Measurements from ENCODE around the gene XAGE2. TPM values are rescaled to one million over a fixed set of nuclear protein-coding genes. Genes with fewer than 3 reads are reported as not detected.
"Not testable (repeated sequence)": the region's sequence is repeated elsewhere in the genome, so short reads cannot be mapped to it uniquely, and the experiment has no call there.

The XAGE2 gene, protein sequence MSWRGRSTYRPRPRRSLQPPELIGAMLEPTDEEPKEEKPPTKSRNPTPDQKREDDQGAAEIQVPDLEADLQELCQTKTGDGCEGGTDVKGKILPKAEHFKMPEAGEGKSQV
- polyA plus RNA-seq (2012; ENCODE audit: insufficient read depth, insufficient read length) = not detected

DNA sequence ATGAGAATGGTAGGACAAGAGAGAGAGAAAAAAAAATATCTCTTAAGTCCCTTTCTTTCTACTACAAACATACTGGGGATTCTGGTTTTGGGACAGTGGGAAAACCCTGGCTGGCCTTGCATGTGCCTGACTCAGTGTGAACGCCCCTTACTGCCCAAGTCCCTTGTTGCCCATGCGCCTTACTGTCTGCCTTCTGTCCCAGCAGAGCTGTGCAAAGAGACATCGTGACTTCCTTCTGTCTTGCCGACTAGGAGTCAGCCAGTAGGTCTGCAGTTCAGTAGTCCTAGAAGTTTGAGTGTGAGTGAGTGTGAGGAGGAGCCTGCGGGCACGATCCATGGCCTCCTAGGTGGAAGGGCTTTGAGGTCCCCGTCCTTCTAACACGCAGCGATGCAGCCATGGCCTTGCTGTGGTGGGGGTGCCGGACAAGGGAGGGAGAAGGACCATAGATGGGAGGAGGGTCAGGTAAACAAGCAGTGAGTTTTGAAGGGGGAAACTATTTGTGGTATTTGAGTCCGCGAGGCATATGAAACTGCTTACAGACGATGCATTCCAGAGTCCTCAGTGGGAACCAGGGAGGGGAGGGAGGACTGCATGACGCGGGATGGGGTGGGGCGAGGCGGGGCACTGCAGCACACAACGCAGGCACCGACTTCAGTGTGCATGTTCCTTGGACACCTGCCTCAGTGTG lies at the start of gene XAGE2:
Gene XAGE2 (plus strand): TSS at position 654 of the 688 bp plus-strand sequence. CDS start 994 bp downstream, outside the sequence.
- no peak within 1 kb of the TSS for H3K4me3 ChIP-seq (ENCODE audit: low read length)
- DNase-seq (ENCODE audit: low read depth, low spot score) = no peak

DNA sequence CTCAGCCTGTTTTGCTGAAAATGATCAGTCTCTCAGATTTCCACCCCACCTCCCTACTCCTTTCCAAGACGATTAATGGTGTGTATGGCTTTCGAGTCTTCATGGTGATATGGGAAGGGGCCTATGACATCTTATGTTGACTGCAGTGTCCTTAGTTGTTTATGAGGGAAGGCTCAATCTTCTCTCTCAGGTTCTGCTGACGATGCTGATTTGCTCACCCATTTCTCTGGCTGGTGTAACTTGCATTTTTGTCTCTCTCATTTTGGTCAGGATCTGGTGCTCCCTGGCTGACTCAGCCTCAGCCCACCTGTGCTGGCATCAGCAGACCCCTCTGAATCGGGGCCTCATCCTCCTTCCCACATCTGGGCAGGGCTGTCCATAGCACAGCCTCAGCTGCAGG lies 31.4 kb upstream of the XAGE2 start:
- no peak for DNase-seq (ENCODE audit: low read depth, low spot score)
- H3K4me3 ChIP-seq (ENCODE audit: low read length) = no peak overlapping the region

DNA sequence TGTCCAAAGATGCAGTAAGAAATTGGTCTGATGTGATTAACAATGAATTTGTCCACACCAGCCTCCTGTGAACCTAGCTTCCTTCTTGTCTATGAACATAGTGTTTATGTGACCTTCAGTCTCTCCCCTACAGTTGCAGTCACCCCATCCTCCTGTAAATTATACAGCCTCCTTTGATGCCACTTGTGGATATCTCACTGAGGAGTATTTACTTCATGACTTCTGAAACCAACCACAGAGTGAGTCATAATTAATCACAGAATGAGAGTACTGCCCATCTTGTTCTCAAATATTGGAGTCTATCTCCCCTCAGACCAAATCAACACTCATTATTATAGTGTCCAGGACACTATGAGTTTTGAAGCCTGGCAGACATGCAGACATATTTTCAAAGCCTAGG lies 27.3 kb upstream of the XAGE2 start:
- DNase-seq (ENCODE audit: low read depth, low spot score) = no peak
- H3K4me3 ChIP-seq (ENCODE audit: low read length) = no peak overlapping the region

DNA sequence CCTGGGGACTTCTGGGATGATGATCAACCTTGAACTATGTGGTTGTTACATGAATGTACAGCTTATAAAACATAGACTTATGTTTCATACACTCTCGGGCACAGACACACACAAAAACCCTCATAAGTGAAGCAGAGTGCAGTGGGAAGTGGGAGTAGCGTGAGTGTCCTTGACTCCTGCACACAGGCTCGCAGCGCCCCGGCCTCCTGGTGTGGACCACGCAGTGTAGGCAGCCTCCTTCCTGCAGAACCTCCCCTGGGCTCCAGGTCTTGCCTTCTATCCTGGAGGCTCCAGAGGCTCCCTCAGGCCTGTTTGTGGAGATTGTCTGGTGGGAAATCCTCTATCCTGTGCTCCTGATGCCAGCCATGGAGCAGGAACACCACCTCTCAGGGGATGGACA lies 25.7 kb upstream of the XAGE2 start:
- DNase-seq (ENCODE audit: low read depth, low spot score); H3K4me3 ChIP-seq (ENCODE audit: low read length): not testable (repeated sequence)

DNA sequence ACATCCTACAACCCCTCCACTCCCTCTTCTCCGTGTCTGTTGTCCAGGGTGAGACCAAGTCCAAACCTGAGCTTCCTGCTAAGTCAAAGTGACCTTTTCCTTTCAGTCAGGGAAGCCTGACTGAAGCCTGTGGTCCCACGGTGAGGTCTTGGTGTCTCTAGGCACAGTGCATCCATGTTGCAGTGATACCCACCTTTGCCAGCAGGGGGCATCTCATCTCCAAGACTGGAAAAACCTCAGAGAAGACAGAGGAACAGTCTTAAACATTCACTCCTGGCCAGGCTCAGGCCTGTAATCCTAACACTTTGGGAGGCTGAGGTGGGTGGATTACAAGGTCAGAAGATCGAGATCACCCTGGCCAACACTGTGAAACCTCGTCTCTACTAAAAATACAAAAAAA lies 23.4 kb upstream of the XAGE2 start:
- H3K4me3 ChIP-seq (ENCODE audit: low read length) = not testable (repeated sequence)
- DNase-seq (ENCODE audit: low read depth, low spot score) = peak; percentile 32

DNA sequence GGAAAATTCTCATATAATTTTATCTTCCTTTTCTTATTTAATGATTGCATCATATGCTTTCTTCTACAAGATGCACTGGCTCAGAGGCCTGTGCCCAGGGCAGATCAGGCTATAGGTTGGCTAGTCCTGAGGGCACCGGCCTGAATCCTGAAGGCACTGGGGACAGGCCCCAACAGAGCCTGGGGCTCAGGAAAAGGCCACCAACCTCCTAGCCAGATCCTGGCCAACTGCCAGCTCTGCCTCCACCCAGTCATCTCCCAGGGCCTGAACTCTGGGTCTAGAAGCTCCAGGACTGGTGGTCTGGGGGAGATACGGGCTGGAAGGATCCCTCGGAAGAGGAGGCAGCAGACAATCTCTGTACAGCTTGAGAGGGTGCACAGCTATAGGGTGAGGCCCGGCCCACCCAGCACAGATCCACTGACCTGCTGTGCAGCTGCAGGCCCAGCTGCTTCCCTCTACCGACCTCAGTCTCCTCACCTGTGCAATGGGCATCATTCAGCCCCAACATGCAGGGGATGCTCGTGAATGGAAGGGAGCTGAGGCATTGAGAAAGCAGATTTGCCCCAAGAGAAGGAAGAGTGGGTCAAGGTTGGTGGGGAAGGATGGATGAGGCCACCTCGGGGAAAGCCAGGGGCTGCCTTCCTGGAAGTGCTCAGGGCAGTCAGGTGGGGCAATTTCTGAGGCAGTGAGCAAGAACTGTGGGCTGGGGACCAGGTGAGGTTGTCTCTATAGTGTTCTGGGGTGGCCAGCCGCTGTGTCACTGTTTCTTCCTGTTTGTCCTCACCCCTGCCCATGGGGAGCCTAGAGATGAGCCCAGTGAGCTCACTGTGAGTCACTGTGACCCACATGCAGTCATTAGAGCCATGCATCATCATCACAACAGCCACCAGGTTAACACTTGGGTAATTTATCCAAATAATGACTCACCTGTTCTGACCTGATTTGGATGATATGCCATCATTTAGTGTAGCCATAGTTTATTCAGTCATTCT lies 22.4 kb upstream of the XAGE2 start:
- no peak overlapping the region for H3K4me3 ChIP-seq (ENCODE audit: low read length)
- DNase-seq (ENCODE audit: low read depth, low spot score) = no peak

DNA sequence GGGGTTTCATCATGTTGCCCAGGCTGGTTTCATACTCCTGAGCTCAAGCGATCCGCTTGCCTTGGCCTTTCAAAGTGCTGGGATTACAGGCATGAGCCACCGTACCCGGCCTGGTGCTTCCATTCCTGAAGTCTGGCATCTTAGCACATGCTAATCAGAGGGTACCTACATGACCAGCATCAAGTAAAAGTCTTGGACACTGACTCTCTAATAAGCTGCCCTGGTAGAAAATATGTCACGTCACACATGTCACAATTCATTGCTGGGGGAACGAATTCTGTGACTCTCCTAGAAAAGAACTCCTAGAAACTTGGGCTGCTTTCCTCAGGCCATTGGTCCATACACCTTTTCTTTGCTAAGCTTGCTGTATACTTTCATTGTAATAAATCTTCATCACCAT lies 19.1 kb upstream of the XAGE2 start:
- DNase-seq (ENCODE audit: low read depth, low spot score) = no peak
- H3K4me3 ChIP-seq (ENCODE audit: low read length) = no peak overlapping the region

DNA sequence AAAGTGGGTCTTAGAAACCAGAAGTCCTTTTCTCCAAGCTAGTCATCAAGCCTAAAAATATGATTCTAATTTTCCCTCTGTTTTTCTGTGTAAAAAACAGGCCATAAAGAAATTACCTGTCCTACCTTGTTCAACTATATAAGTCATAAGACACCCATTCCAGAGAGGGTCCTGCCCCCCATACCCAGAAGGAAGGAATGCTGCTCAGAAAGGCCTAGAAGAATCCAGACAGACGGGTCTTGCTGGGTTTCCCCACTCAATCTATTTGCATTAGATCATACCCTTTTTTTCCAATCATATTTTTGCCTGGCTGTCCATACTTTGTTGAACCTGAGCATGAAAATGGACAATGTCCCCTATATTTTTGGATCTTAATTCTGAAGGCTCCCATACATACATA lies 16.3 kb upstream of the XAGE2 start:
- H3K4me3 ChIP-seq (ENCODE audit: low read length) = no peak overlapping the region
- DNase-seq (ENCODE audit: low read depth, low spot score) = no peak

DNA sequence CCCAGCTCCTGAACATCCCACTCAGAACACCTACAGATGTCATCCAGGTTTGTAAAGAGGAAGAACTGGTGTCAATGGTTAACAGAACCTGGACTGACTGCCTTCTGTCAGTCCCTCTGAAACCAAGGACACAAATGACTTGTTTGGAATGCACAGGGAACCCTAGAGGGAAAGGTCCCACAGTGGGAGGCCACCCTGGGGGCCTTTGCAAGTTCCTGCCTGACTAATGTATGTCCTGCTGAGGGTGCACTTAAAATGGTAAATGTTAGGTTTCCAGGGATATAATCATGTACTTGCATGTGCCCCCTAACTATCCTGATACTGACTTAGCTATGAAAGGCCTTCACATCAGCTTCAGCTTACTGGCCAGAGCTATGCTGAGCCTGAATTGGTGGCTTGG lies 15.0 kb upstream of the XAGE2 start:
- no peak for DNase-seq (ENCODE audit: low read depth, low spot score)
- H3K4me3 ChIP-seq (ENCODE audit: low read length) = no peak overlapping the region

DNA sequence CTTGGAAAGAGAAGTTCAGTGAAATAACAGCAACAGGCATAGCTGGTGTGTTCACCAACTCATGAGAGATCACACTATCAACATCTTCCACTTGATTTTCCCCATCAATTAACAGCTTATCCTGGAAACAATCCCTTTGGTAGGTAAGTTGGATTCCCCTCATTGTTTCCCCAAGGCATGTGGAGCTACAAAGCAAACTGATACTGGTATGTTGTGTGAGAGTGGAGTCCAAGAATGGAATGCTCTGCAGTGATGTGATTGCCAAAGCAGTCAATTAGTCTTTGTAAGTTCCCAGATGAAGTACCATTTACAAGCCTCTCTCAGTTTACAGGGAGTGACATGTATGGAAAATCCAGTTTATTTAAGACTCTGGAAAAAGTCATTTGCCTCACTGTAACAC lies 13.7 kb upstream of the XAGE2 start:
- DNase-seq (ENCODE audit: low read depth, low spot score) = no peak
- H3K4me3 ChIP-seq (ENCODE audit: low read length) = no peak overlapping the region

DNA sequence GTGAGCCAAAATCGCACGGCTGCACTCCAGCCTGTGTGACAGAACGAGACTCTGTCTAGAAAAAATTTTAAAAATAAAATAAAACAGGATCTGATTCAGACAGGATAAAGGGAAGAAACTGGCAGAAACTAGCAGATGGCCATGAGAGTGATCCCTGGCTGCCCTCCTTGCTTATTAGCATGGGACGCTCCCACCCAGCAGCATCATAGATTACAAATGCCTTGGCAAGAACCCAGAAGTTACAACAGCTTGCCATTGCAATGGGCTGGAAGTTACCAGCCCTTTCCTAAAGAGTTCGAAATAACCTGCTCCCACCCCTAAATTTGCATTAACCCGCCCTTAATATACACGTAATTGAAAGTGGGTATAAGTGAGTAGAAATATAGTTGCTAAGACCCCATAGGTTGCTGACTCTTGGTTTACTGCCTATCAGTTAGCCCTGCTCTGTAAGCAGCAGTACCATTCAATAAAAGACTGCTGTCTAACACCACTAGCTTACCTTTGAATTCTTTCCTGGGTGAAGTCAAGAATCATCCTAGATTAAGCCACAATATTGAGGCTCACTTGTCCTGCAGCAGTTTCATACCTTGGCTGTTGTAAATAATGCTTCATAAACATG lies 9.1 kb upstream of the XAGE2 start:
- no peak for DNase-seq (ENCODE audit: low read depth, low spot score)
- H3K4me3 ChIP-seq (ENCODE audit: low read length) = no peak overlapping the region

DNA sequence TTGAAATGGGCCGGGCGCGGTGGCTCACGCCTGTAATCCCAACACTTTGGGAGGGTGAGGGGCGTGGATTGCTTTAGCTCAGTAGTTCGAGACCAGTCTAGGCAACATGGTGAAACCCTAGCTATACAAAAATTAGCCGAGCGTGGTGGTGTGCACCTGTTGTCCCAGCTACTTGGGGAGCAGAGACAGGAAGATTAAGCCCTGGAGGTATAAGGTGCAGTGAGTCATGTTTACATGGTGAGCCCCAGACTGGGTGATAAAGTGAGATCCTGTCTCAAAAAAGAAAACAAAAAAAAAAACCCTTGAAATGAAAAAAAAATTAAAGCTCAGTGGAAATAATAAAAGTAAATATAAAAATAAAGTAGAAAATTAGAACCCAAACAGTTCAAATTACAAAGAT lies 6.9 kb upstream of the XAGE2 start:
- no peak for DNase-seq (ENCODE audit: low read depth, low spot score)
- no peak overlapping the region for H3K4me3 ChIP-seq (ENCODE audit: low read length)

DNA sequence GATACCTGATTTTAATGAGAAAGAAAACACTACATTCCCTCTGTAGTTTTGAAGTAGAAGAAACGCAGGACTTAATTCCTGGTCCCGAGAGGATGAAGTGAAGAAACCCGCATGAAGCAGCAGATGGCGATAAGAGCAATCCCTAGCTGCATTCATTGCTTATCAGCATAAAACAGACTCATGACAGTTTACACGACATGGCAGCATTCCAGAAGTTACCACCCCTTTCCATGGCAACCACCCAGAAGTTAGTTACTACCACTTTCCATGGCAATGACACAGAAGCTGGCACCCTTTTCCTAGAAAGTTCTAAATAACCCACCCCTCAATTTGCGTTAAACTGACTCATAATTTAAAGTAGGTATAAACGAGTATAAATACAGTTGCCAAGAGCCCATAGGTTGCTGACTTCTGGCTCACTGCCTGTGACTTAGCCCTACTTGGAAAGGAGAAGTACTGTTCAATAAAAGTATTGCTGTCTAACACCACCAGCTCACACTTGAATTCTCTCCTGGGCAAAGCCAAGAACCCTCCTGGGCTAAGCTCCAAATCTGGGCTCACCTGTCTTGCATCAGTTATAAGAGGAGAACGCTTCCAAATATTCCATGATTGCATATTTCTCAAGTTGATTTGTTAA lies 5.5 kb upstream of the XAGE2 start:
- peak; percentile 24 for DNase-seq (ENCODE audit: low read depth, low spot score)
- H3K4me3 ChIP-seq (ENCODE audit: low read length) = no peak overlapping the region

DNA sequence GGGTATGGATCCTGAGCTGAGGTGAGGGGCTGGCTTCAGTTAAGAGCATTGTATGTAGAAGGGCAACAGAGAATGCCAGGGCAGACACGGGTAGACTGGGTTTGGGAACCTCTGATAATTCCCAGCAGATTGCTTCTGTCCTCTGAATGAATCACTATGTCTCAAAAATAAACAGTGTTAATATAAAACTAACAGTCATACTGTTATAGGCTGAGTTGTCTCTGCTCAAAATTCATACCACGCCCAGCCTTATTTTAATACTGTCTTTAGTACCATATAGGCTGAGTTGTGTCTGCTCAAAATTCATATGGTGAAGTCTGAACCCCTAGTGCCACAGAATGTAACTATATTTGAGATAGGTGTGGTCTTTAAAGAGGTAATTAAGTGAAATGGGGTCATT lies 10.0 kb downstream of the XAGE2 start:
- H3K4me3 ChIP-seq (ENCODE audit: low read length) = no peak overlapping the region
- DNase-seq (ENCODE audit: low read depth, low spot score) = no peak

DNA sequence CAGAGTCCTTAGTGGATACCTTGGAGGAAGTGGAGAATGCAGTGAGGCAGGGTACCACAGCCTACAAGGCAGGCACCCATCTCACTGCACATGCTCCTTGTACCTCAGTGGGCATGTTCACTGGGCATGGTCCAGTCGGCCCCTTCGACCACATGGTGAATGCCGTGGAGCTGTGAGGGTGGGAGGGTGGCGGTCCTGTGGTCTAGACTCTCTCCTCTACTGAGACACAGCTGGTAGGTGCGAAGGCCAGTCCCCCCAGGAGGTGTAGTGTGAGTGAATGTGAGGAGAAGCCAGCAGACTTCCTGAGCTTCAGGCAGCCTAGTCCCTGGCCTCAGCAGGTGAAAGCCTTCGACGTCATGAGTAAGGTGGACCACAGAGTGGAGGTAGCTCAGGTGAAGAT lies 12.2 kb downstream of the XAGE2 start:
- no peak for DNase-seq (ENCODE audit: low read depth, low spot score)
- H3K4me3 ChIP-seq (ENCODE audit: low read length) = no peak overlapping the region

DNA sequence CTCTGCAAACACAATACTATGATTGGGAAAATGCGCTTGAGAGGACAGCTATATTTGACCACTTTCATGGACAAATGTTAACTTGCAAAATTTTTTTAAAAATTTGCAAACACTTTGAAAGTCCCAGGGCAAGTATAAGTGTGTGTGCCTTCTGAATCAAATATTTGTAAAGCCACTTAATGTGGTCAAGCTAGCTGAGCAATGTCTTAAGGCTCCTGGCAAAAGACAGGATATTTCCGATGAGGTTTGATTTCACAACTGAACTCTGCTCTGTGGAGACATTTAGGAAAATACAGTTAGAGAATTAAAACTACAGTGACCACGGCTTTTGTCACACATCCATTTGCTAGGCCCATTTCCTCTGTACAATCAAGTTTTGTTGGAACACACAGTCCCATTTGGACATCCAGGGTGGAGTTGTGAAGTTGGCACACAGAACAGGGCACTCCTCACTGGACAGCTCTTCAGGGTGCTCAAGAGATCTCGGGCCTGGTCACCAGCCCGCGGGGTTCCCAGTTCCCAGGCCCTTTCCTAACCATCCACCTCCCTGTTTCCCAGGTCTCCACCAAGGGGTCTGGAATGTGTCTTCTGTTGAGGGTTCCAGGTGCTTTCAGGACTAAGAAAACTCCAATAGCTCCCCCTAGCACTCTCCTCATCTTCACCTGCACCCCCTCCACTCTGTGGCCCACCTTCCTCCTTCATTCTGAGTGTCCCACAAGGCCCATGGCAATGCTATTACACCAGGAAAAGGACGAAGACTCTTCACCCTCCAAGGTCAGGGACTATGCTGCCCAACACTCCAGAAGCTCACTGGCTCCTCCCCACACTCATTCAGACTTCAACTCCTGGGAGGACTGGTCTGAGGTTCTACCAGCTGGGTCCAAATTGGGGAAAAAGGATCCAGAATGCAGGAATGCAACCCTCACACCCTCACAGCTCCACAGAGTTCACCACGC lies 41.9 kb downstream of the XAGE2 start:
- DNase-seq (ENCODE audit: low read depth, low spot score) = no peak
- no peak overlapping the region for H3K4me3 ChIP-seq (ENCODE audit: low read length)

DNA sequence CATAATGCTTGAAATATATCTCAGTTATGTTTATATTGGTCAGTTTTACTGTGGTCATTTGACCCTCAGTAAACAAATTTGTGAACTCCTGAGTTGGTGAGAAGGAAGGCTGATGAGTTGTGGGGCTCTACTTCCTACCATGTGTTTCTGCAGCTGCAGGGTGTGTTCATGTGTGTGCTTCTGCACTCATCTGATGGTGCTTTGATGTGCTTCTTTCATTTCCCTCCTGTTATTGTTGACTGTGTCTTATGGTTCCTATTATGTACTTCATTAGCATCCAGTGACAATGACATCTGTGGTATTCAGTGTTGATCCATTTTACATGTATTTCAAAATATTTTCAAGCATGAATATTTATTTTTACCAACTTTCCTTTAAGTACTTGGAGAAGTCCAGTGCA lies 46.5 kb downstream of the XAGE2 start:
- H3K4me3 ChIP-seq (ENCODE audit: low read length) = no peak overlapping the region
- no peak for DNase-seq (ENCODE audit: low read depth, low spot score)

DNA sequence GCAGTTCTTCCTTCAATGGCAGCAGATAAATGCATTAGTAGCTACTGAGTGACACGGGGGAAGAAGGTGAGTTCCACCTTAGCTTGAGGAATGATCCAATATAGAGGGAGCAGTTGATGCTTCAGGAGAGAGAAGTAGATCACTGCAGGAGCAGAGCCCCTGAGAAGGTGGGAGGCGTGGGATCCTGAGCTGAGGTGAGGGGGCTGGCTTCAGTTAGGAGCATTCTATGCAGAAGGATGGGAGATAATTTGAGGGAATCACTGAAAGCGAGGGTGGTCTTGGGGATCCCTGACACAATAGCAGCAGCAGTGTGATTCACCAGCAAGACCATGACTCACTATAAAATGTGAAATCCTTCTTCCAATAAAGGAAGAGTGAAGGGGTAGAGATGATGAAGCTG lies 48.0 kb downstream of the XAGE2 start:
- H3K4me3 ChIP-seq (ENCODE audit: low read length) = no peak overlapping the region
- DNase-seq (ENCODE audit: low read depth, low spot score) = no peak
